DND-41 (cell line): ENCODE measurements around the gene SULF2.

Experiments used
- EZH2 ChIP-seq: IDR thresholded peaks from 3 replicates; pipeline ENCODE4 v1.6.1; 2012; ENCODE audit warnings: borderline replicate concordance, low read depth, mild to moderate bottlenecking, moderate library complexity, low read length, inconsistent platforms; ENCODE audit not compliant: severe bottlenecking
- TF ChIP-seq, protein P1 (sequence below): IDR thresholded peaks from 2 replicates; pipeline ENCODE4 v1.5.1; 2012; ENCODE audit warnings: borderline replicate concordance, low read length, moderate library complexity, mild to moderate bottlenecking; ENCODE audit not compliant: poor library complexity, severe bottlenecking; ENCODE audit errors: extremely low read depth

DNA sequence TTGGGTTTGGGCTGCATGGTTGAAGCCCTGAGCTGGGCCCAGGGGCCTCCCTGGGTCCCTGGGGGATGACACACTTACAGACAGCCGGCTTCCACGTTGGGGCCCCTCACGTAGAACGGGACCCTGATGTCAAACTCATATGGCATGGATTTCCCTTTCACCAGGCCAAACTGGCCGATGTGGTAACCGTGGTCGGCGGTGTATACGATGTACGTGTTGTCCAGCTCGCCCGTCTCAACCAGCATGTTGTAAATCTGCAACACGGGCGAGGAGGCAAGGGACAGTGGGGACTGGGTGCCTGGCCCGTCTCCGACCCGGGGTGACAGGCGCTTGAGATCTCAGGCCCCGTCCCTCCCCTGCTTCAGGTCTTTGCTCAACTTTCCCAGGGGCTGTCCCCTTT, 102.4 kb downstream of the SULF2 start:
- TF ChIP-seq, protein P1, sequence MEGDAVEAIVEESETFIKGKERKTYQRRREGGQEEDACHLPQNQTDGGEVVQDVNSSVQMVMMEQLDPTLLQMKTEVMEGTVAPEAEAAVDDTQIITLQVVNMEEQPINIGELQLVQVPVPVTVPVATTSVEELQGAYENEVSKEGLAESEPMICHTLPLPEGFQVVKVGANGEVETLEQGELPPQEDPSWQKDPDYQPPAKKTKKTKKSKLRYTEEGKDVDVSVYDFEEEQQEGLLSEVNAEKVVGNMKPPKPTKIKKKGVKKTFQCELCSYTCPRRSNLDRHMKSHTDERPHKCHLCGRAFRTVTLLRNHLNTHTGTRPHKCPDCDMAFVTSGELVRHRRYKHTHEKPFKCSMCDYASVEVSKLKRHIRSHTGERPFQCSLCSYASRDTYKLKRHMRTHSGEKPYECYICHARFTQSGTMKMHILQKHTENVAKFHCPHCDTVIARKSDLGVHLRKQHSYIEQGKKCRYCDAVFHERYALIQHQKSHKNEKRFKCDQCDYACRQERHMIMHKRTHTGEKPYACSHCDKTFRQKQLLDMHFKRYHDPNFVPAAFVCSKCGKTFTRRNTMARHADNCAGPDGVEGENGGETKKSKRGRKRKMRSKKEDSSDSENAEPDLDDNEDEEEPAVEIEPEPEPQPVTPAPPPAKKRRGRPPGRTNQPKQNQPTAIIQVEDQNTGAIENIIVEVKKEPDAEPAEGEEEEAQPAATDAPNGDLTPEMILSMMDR = no peak
- no peak for TF ChIP-seq EZH2
